Measurements from ENCODE around the gene STARD9.
A peak's percentile ranks its signal among the peaks of the same experiment; 100 is the strongest.

DNA sequence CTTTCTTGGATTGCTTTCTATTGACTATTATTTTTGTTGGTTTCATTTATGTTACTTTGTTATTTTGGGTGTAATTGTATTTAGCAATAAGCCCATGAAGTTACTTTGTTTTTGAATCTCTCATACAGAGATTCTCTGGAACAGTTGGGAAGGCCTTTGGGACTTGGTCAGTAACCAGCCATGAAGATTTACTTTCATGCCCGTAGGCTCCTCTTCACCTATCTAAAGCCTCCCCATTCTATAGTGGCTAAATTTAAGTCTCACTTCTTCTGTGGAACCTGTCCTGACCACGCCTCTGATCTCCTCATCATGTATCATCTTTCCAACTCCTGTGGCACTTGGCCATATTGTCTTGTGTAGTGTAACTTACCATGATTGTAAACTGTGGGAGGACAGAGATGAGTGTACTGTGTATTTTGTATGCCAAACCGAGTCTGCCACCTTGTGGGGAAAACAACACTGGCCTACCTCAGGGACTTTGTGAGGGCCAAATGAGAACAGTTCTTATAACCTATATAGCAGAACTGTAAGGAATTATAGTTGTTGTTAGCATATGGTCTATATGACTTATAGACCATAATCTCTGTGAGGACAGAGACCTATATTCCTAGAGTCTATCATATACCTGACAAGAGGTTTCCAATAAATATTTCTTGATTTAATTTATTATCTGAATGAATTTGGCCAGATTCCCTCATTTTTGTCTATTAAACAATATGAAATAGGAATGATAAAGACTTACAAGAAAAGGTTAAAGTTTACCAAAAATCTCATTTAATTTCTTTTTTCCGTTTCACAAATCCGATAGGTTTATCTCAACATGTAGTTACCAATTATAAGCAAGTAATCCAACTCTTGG is 75.0 kb downstream of the STARD9 start:
- TF ChIP-seq CTCF (IDR thresholded peaks at IDR 0.05 in 4 of 5, conservative IDR thresholded peaks at IDR 0.05 in 1 of 5) (peak; percentile 47 to 78 (median 62)), POLR2A (IDR thresholded peaks at IDR 0.05) (no peak)

All from gastrocnemius medialis (tissue), 4 donors.